Karpas-422 (cell line): ENCODE data around the gene MTMR2. TPM values are rescaled to one million over a fixed set of nuclear protein-coding genes. Genes with fewer than 3 reads are reported as not detected.
"Not testable (repeated sequence)": the region's sequence is repeated elsewhere in the genome, so short reads cannot be mapped to it uniquely, and the experiment has no call there.

Experiments used
- DNase-seq: peaks from one replicate; pipeline ENCODE4 v3.0.0-alpha.2; 2015
- H2AFZ ChIP-seq: fragments of 200-600 bp; sonication (generic); 2 replicates; pipeline ENCODE4 v1.6.1; 2014; ENCODE audit warnings: antibody characterized with exemption, low read length, mixed read lengths
- H3K27ac ChIP-seq: fragments of 200-600 bp; sonication (generic); 2 replicates; pipeline ENCODE4 v1.5.1; 2014; ENCODE audit warnings: mild to moderate bottlenecking, low read length, moderate library complexity
- H3K27me3 ChIP-seq: fragments of 200-600 bp; sonication (generic); 2 replicates; pipeline ENCODE4 v1.6.1; 2014; ENCODE audit warnings: low read length, mixed read lengths
- H3K36me3 ChIP-seq: fragments of 200-600 bp; sonication (generic); 2 replicates; pipeline ENCODE4 v1.6.1; 2014; ENCODE audit warnings: low read length, mixed read lengths; ENCODE audit not compliant: insufficient read depth
- H3K4me1 ChIP-seq: fragments of 200-600 bp; sonication (generic); 2 replicates; pipeline ENCODE4 v1.6.1; 2014; ENCODE audit warnings: mild to moderate bottlenecking, low read length, mixed read lengths
- H3K4me2 ChIP-seq: fragments of 200-600 bp; sonication (generic); 2 replicates; pipeline ENCODE4 v1.6.1; 2014; ENCODE audit warnings: low read length, low read depth, mild to moderate bottlenecking; ENCODE audit not compliant: poor library complexity, severe bottlenecking
- H3K4me3 ChIP-seq: fragments of 200-600 bp; sonication (generic); 2 replicates; pipeline ENCODE4 v1.5.1; 2014; ENCODE audit warnings: mild to moderate bottlenecking, antibody characterized with exemption, low read length, mixed read lengths
- H3K79me2 ChIP-seq: fragments of 200-600 bp; sonication (generic); 2 replicates; pipeline ENCODE4 v1.6.1; 2014; ENCODE audit warnings: mild to moderate bottlenecking, low read length, mixed read lengths
- H3K9ac ChIP-seq: fragments of 200-600 bp; sonication (generic); 2 replicates; pipeline ENCODE4 v1.6.0; 2014; ENCODE audit warnings: low read length
- H3K9me2 ChIP-seq: fragments of 200-600 bp; sonication (generic), shearing (Covaris generic); replicated peaks from 2 replicates; pipeline ENCODE4 v1.6.0; 2014; ENCODE audit warnings: mild to moderate bottlenecking, low read length, moderate library complexity; ENCODE audit not compliant: insufficient read depth
- H3K9me3 ChIP-seq: fragments of 300-700, 200-600 bp; sonication (generic); 2 replicates; pipeline ENCODE4 v1.6.1; 2014; ENCODE audit warnings: low read length, mixed read lengths
- H4K20me1 ChIP-seq: fragments of 200-600 bp; sonication (generic); 2 replicates; pipeline ENCODE4 v1.6.1; 2014; ENCODE audit warnings: mild to moderate bottlenecking, antibody characterized with exemption, low read length, low read depth; ENCODE audit not compliant: insufficient read depth
- total RNA-seq: library from RNA; depleted of rRNA; stranded (reverse); fragments of >200 nt; shearing (Covaris generic); gene quantifications from 2 replicates; pipeline ENCODE4 v1.2.3, GENCODE V29; 2014; ENCODE audit warnings: low replicate concordance

MTMR2 gene
- total RNA-seq, 1 experiment from 2014 or later = 78.5 TPM

- H2AFZ ChIP-seq = not testable (repeated sequence)
Observed at GRCh38 chr11:95870877-95871276, 53.0 kb downstream of the MTMR2 start.

GRCh38 chr11:95867105-95867504 is 56.8 kb downstream of the MTMR2 start:
- Histone ChIP-seq H3K9me3 (no peaks in the 10 kb centered on the region), H3K4me2 (no peak overlapping the region), H3K27me3 (no peaks in the 10 kb centered on the region), H2AFZ (no peak overlapping the region), H3K79me2 (peaks cover 39% of the 10 kb centered on the region), H3K9ac (no peak overlapping the region), H3K9me2 (no peaks in the 10 kb centered on the region), H3K4me1 (no peaks in the 10 kb centered on the region), H3K4me3 (no peak overlapping the region), H4K20me1 (no peaks in the 10 kb centered on the region), H3K27ac (no peak overlapping the region), H3K36me3 (peaks cover 17% of the 10 kb centered on the region; the same call in 1 of the 2 replicates)
- no peak for DNase-seq

More at GRCh38 chr11:95870877-95871276, 53.0 kb downstream of the MTMR2 start:
- H3K9me3 ChIP-seq, DNase-seq, H3K27me3 ChIP-seq, H3K27ac ChIP-seq, H3K4me1 ChIP-seq, H3K4me3 ChIP-seq, H3K9me2 ChIP-seq, H3K4me2 ChIP-seq, H3K9ac ChIP-seq, H3K36me3 ChIP-seq, H4K20me1 ChIP-seq: not testable (repeated sequence)
- peaks cover 30% of the 10 kb centered on the region for H3K79me2 ChIP-seq

- Histone ChIP-seq H3K9ac (no peak overlapping the region), H3K36me3 (peaks cover 29% of the 10 kb centered on the region; the same call in 1 of the 2 replicates), H2AFZ (no peak overlapping the region), H3K4me1 (no peaks in the 10 kb centered on the region), H3K4me3 (no peak overlapping the region), H3K9me2 (no peaks in the 10 kb centered on the region), H4K20me1 (no peaks in the 10 kb centered on the region), H3K79me2 (peaks cover 32% of the 10 kb centered on the region), H3K27me3 (no peaks in the 10 kb centered on the region), H3K9me3 (no peaks in the 10 kb centered on the region), H3K4me2 (no peak overlapping the region), H3K27ac (no peak overlapping the region)
- DNase-seq = no peak
Observed at GRCh38 chr11:95863486-95864140, 60.3 kb downstream of the MTMR2 start.

- H3K36me3 ChIP-seq = peaks cover 57% of the 10 kb centered on the region; the same call in 1 of the 2 replicates
- not testable (repeated sequence) for DNase-seq, H3K79me2 ChIP-seq, H3K4me2 ChIP-seq, H4K20me1 ChIP-seq, H3K9me2 ChIP-seq, H2AFZ ChIP-seq, H3K4me1 ChIP-seq, H3K4me3 ChIP-seq, H3K27ac ChIP-seq, H3K27me3 ChIP-seq, H3K9ac ChIP-seq, H3K9me3 ChIP-seq
Observed at GRCh38 chr11:95860024-95860423, 63.9 kb downstream of the MTMR2 start.

DNA sequence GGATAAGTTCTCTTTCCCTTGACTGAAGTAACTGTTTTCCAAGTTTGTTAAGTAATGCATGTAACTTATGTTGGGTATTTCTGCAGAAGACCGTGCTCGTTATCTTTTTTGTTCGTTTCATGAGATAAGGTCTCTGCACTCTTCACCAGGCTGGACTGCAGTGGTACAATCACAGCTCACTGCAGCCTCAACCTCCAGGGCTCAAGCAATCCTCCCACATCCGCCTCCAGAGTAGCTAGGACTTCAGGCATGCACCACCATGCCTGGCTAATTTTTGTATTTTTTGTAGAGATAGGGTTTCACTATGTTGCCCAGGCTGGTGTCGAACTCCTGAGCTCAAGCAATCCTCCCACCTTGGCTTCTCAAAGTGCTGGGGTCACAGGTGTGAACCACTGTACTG is 69.5 kb downstream of the MTMR2 start:
- H3K36me3 ChIP-seq = peaks cover 48% of the 10 kb centered on the region; the same call in 1 of the 2 replicates
- H3K4me1 ChIP-seq, H2AFZ ChIP-seq, H3K9me3 ChIP-seq, H3K27ac ChIP-seq, H3K4me3 ChIP-seq, DNase-seq, H3K4me2 ChIP-seq, H3K9ac ChIP-seq, H3K27me3 ChIP-seq, H3K79me2 ChIP-seq, H3K9me2 ChIP-seq, H4K20me1 ChIP-seq: not testable (repeated sequence)

- no peaks in the 10 kb centered on the region for H3K4me1 ChIP-seq
- H3K4me3 ChIP-seq = no peak overlapping the region
- no peaks in the 10 kb centered on the region for H3K9me2 ChIP-seq
- H3K36me3 ChIP-seq = peaks cover 47% of the 10 kb centered on the region; the same call in 1 of the 2 replicates
- H3K79me2 ChIP-seq = no peaks in the 10 kb centered on the region
- H3K9me3 ChIP-seq = no peaks in the 10 kb centered on the region
- no peak for DNase-seq
- H3K27me3 ChIP-seq = no peaks in the 10 kb centered on the region
- no peaks in the 10 kb centered on the region for H4K20me1 ChIP-seq
- H3K4me2 ChIP-seq = no peak overlapping the region
- no peak overlapping the region for H3K27ac ChIP-seq
- no peak overlapping the region for H3K9ac ChIP-seq
- H2AFZ ChIP-seq = no peak overlapping the region
Observed at GRCh38 chr11:95853862-95854261, 70.0 kb downstream of the MTMR2 start.

DNA sequence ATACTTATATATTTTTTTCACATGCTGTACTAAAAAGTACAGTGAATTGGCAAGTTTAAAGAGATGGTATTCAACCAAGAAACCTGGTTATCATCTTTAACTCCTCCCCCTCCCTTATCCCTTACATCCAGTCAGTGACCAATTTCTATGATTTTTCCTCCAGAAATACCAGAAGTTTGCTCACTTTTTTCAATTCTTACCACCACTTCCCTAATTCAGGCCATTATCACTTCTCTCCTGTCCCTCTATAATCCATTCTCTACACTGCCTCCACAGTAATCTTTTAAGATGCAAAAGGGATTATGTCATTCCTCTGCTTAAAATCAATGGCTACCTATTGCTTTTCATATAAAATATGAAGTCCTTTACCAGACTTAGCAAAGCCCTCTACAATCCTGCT is 70.8 kb downstream of the MTMR2 start:
- no peaks in the 10 kb centered on the region for H4K20me1 ChIP-seq
- H3K9me3 ChIP-seq = no peaks in the 10 kb centered on the region

DNA sequence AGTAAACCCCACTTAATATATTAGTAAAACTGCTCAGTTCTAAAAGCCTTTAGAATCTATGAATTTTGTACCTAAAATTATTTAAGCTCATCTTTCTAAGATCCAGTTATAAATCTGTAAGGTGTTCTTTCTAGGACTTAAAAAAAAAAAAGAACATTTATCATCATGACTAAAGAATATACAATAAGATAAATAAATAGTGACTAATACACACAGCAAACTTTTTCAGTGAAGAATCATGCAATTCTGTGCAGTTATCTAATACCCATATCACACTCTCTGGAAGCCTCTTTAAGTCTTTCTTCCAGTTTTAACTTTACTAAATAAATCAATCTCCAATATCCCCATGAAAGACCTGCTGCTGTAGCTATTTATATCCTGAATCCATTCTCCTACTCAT is 73.8 kb downstream of the MTMR2 start:
- no peak overlapping the region for H3K9ac ChIP-seq
- 0 out of 2 replicates have a peak, but pooled peaks cover 6% of the 10 kb centered on the region for H3K79me2 ChIP-seq
- peaks cover 38% of the 10 kb centered on the region; the same call in 1 of the 2 replicates for H3K36me3 ChIP-seq
- no peak for DNase-seq
- H3K4me1 ChIP-seq = no peaks in the 10 kb centered on the region
- H3K27me3 ChIP-seq = no peaks in the 10 kb centered on the region
- H2AFZ ChIP-seq = no peak overlapping the region
- H3K4me3 ChIP-seq = no peak overlapping the region
- no peak overlapping the region for H3K27ac ChIP-seq
- no peaks in the 10 kb centered on the region for H4K20me1 ChIP-seq
- H3K9me3 ChIP-seq = no peaks in the 10 kb centered on the region
- no peak overlapping the region for H3K4me2 ChIP-seq
- no peaks in the 10 kb centered on the region for H3K9me2 ChIP-seq

More for the DNA sequence above, 70.8 kb downstream of the MTMR2 start:
- no peaks in the 10 kb centered on the region for H3K9me2 ChIP-seq
- DNase-seq = no peak
- no peak overlapping the region for H3K4me3 ChIP-seq
- no peak overlapping the region for H2AFZ ChIP-seq
- H3K27ac ChIP-seq = no peak overlapping the region
- no peak overlapping the region for H3K9ac ChIP-seq
- no peaks in the 10 kb centered on the region for H3K4me1 ChIP-seq
- H3K79me2 ChIP-seq = 0 out of 2 replicates have a peak, but pooled peaks cover under 1% of the 10 kb centered on the region
- H3K36me3 ChIP-seq = peaks cover 49% of the 10 kb centered on the region; the same call in 1 of the 2 replicates
- H3K4me2 ChIP-seq = no peak overlapping the region
- H3K27me3 ChIP-seq = no peaks in the 10 kb centered on the region
